Measurements from ENCODE around the gene SFXN3.

The SFXN3 gene

DNA sequence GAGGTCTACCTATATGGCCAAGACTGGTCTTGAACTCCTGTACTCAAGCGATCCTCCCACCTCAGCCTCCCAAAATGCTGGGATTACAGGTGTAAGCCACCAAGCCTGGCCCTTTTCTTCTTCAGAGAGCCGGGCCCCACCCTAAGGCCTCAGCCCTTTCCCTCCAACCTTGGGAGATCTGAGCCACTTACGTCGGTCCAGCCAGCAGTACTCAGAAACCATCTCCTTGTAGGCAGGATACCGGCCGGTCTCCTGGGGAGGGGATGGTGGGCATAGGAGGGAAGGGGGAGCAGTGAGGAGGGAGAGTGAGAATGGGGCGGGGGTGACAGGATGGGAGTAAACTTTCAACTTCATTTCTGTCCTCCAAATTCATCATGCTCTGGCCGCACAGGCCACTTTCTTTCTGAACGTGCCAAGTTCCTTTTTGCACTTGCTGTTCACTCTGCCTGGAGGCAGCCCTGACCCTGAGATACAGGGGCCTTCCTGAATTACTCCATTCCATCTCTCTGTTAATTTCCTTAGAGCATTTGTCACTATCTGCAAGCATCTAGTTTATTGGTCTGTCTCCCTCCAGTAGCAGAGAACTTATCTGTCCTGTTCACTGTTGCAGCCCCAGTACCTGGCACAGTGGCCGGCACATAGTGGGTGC, 10.5 kb upstream of the SFXN3 start:
- H3F3A ChIP-seq (ENCODE audit: control insufficient read depth, insufficient read depth) = no peaks in the 10 kb centered on the region
- H3K79me2 ChIP-seq (ENCODE audit: control insufficient read depth, low read length) = no peaks in the 10 kb centered on the region
- no peaks in the 10 kb centered on the region for H3K9me2 ChIP-seq (replicated peaks; ENCODE audit: control insufficient read depth, low read length)
- no peak overlapping the region for H3K4me2 ChIP-seq (ENCODE audit: low read length)
- no peaks in the 10 kb centered on the region for H3K9me3 ChIP-seq (ENCODE audit: control insufficient read depth, insufficient read depth, low read length)
- TF ChIP-seq, protein P1, sequence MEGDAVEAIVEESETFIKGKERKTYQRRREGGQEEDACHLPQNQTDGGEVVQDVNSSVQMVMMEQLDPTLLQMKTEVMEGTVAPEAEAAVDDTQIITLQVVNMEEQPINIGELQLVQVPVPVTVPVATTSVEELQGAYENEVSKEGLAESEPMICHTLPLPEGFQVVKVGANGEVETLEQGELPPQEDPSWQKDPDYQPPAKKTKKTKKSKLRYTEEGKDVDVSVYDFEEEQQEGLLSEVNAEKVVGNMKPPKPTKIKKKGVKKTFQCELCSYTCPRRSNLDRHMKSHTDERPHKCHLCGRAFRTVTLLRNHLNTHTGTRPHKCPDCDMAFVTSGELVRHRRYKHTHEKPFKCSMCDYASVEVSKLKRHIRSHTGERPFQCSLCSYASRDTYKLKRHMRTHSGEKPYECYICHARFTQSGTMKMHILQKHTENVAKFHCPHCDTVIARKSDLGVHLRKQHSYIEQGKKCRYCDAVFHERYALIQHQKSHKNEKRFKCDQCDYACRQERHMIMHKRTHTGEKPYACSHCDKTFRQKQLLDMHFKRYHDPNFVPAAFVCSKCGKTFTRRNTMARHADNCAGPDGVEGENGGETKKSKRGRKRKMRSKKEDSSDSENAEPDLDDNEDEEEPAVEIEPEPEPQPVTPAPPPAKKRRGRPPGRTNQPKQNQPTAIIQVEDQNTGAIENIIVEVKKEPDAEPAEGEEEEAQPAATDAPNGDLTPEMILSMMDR (IDR thresholded peaks at IDR 0.05; ENCODE audit: low read depth, low read length, poor library complexity, severe bottlenecking) = no peak
- no peak for TF ChIP-seq EZH2phosphoT487 (IDR thresholded peaks at IDR 0.05; ENCODE audit: borderline replicate concordance, low read length)
- H4K20me1 ChIP-seq (ENCODE audit: control insufficient read depth, insufficient read depth, low read depth, low read length) = no peaks in the 10 kb centered on the region
- no peak overlapping the region for H3K4me3 ChIP-seq (ENCODE audit: low read length)
- H3K36me3 ChIP-seq (ENCODE audit: control insufficient read depth, low read length) = no peaks in the 10 kb centered on the region
- H3K27ac ChIP-seq (ENCODE audit: low read depth, low read length) = no peak overlapping the region
- peaks cover 19% of the 10 kb centered on the region for H3K4me1 ChIP-seq (ENCODE audit: control insufficient read depth, low read length)
- peaks cover 13% of the 10 kb centered on the region; the same call in 1 of the 2 replicates for H3K27me3 ChIP-seq (ENCODE audit: control insufficient read depth, low read length)

DNA sequence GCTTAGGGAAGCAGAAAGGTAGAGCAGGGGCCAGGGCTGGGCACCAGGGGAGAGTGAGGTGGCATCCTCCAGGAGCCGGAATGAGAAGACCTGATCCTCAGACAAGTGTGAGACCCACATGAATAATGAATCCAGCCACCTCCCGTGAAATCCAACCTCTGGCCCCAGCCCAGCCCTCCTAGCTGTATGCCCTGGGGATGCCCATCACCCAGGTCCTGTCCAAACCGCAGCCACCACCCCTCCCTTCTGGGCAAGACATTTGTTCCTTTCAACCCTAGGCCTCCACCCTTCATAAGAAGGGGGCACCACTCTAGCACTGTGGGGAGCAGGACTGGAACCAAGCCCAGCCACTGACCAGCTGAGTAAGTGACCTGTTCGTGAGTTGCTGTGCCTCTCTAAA, 9.8 kb upstream of the SFXN3 start:
- H3K27me3 ChIP-seq (ENCODE audit: control insufficient read depth, low read length) = peaks cover 13% of the 10 kb centered on the region; the same call in 1 of the 2 replicates
- H3K4me1 ChIP-seq (ENCODE audit: control insufficient read depth, low read length) = peaks cover 19% of the 10 kb centered on the region
- no peaks in the 10 kb centered on the region for H3K79me2 ChIP-seq (ENCODE audit: control insufficient read depth, low read length)
- no peak overlapping the region for H3K4me3 ChIP-seq (ENCODE audit: low read length)
- H3K9me3 ChIP-seq (ENCODE audit: control insufficient read depth, insufficient read depth, low read length) = no peaks in the 10 kb centered on the region
- no peaks in the 10 kb centered on the region for H3K9me2 ChIP-seq (replicated peaks; ENCODE audit: control insufficient read depth, low read length)
- no peak for TF ChIP-seq EZH2phosphoT487 (IDR thresholded peaks at IDR 0.05; ENCODE audit: borderline replicate concordance, low read length)
- no peaks in the 10 kb centered on the region for H3F3A ChIP-seq (ENCODE audit: control insufficient read depth, insufficient read depth)
- H3K36me3 ChIP-seq (ENCODE audit: control insufficient read depth, low read length) = no peaks in the 10 kb centered on the region
- H3K27ac ChIP-seq (ENCODE audit: low read depth, low read length) = no peak overlapping the region
- no peak overlapping the region for H3K4me2 ChIP-seq (ENCODE audit: low read length)
- H4K20me1 ChIP-seq (ENCODE audit: control insufficient read depth, insufficient read depth, low read depth, low read length) = no peaks in the 10 kb centered on the region

DNA sequence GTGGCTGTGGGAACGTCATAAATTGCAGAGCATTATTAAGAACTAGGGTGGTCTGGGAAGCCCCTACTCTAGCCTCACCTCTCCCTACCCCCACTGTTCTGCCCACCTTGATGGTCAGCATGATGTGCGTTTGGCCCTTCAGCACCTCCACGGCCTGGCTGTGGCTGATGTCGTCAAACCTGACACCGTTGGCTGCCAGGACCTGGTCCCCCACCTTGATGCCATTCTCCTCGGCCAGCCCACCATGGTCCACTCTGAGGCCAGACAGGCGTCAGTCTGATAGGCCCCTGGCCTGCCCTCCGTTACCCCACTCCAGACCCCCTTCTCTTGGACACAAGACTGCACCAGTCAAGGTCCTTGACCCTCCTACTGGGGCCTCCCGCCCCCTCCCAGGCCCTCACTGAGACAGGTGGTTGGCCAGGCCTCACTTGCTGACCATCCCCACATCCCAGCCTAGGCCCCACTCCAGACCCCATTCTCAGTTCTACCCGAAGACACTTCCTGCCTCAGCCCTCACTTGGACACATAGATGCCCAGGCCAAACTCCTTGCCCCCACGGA, 9.3 kb upstream of the SFXN3 start:
- H3K4me2 ChIP-seq (ENCODE audit: low read length) = no peak overlapping the region
- H3K79me2 ChIP-seq (ENCODE audit: control insufficient read depth, low read length) = no peaks in the 10 kb centered on the region
- H3K9me3 ChIP-seq (ENCODE audit: control insufficient read depth, insufficient read depth, low read length) = no peaks in the 10 kb centered on the region
- H3K36me3 ChIP-seq (ENCODE audit: control insufficient read depth, low read length) = no peaks in the 10 kb centered on the region
- peaks cover 19% of the 10 kb centered on the region for H3K4me1 ChIP-seq (ENCODE audit: control insufficient read depth, low read length)
- no peaks in the 10 kb centered on the region for H4K20me1 ChIP-seq (ENCODE audit: control insufficient read depth, insufficient read depth, low read depth, low read length)
- H3K4me3 ChIP-seq (ENCODE audit: low read length) = no peak overlapping the region
- no peaks in the 10 kb centered on the region for H3F3A ChIP-seq (ENCODE audit: control insufficient read depth, insufficient read depth)
- peaks cover 13% of the 10 kb centered on the region; the same call in 1 of the 2 replicates for H3K27me3 ChIP-seq (ENCODE audit: control insufficient read depth, low read length)
- no peak for TF ChIP-seq EZH2phosphoT487 (IDR thresholded peaks at IDR 0.05; ENCODE audit: borderline replicate concordance, low read length)
- TF ChIP-seq, protein P1 (IDR thresholded peaks at IDR 0.05; ENCODE audit: low read depth, low read length, poor library complexity, severe bottlenecking) = no peak
- no peak overlapping the region for H3K27ac ChIP-seq (ENCODE audit: low read depth, low read length)
- no peaks in the 10 kb centered on the region for H3K9me2 ChIP-seq (replicated peaks; ENCODE audit: control insufficient read depth, low read length)

DNA sequence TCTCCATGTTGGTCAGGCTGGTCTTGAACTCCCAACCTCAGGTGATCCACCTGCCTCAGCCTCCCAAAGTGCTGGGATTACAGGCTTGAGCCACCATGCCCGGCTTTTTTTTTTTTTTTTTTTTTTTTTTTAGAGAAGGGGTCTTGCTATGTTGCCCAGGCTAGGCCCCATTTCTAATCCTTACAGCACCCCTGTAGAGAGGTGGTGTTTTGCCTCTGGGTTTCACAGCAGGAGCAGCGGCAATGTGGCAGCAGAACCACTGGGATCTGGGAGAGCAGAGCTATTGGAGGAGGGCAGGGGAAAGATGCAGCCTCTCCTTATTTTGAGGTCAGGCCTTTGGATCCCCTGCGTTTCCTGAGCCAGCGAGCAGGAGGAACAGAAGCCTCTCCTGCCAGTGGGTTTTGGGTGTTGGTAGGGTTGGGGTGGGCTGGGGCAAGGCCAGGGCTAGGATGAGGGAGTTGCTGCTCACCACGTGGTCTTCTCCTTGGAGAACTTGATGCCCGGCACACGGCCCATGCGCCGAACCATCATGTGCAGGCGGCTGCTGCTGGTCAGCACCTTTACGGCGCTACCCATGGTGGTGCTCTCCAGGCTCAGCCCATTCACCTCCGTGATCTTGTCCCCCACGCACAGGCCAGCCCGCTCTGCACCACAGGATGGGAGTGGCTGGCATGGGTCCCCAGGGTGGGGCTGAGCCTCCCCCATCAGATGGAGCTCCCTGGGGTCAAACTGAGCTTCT, 7.9 kb upstream of the SFXN3 start:
- no peaks in the 10 kb centered on the region for H3K79me2 ChIP-seq (ENCODE audit: control insufficient read depth, low read length)
- H3K9me2 ChIP-seq (replicated peaks; ENCODE audit: control insufficient read depth, low read length) = no peaks in the 10 kb centered on the region
- no peaks in the 10 kb centered on the region for H3K36me3 ChIP-seq (ENCODE audit: control insufficient read depth, low read length)
- H3K27me3 ChIP-seq (ENCODE audit: control insufficient read depth, low read length) = peaks cover 11% of the 10 kb centered on the region
- peaks cover 12% of the 10 kb centered on the region for H3K4me1 ChIP-seq (ENCODE audit: control insufficient read depth, low read length)
- H4K20me1 ChIP-seq (ENCODE audit: control insufficient read depth, insufficient read depth, low read depth, low read length) = no peaks in the 10 kb centered on the region
- H3F3A ChIP-seq (ENCODE audit: control insufficient read depth, insufficient read depth) = no peaks in the 10 kb centered on the region
- H3K9me3 ChIP-seq (ENCODE audit: control insufficient read depth, insufficient read depth, low read length) = no peaks in the 10 kb centered on the region
- H3K27ac ChIP-seq (ENCODE audit: low read depth, low read length) = no peak overlapping the region
- no peak for TF ChIP-seq EZH2phosphoT487 (IDR thresholded peaks at IDR 0.05; ENCODE audit: borderline replicate concordance, low read length)
- TF ChIP-seq, protein P1 (IDR thresholded peaks at IDR 0.05; ENCODE audit: low read depth, low read length, poor library complexity, severe bottlenecking) = no peak
- H3K4me3 ChIP-seq (ENCODE audit: low read length) = no peak overlapping the region
- no peak overlapping the region for H3K4me2 ChIP-seq (ENCODE audit: low read length)

Measured in DOHH2 (cell line).